ENCODE data around the gene MED9.
A peak's percentile ranks its signal among the peaks of the same experiment; 100 is the strongest.

MED9 gene

DNA sequence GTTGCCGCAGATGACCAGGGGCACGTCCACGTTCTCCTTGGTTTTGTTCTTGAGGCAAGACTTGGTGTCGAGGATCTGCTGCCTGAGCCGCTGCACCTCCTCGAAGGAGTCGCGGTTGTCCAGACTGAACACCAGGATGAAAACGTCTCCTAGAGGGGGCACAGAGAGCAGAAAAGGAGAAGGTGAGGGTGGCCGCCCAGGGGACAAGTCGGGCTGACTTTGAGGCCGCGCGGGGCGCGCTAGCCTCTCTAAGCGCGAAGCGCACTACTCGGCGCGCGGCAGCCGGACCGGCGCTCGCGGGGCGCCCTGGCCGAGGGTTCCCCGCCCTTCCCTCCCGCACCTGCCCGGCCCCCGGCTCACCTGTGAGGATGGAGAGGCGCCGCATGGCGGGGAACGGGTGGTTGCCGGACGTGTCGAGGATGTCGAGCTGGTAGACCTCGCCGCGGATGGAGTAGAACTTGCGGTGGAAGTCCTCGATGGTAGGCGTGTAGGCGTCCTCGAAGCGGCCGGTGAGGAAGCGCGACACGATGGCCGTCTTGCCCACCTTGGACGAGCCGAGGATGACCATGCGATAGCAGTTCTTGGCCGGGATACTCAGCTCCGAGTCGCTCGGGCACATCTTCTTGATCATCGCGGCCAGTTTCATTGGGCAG lies 18.9 kb downstream of the MED9 start:
- TF ChIP-seq, protein P1, sequence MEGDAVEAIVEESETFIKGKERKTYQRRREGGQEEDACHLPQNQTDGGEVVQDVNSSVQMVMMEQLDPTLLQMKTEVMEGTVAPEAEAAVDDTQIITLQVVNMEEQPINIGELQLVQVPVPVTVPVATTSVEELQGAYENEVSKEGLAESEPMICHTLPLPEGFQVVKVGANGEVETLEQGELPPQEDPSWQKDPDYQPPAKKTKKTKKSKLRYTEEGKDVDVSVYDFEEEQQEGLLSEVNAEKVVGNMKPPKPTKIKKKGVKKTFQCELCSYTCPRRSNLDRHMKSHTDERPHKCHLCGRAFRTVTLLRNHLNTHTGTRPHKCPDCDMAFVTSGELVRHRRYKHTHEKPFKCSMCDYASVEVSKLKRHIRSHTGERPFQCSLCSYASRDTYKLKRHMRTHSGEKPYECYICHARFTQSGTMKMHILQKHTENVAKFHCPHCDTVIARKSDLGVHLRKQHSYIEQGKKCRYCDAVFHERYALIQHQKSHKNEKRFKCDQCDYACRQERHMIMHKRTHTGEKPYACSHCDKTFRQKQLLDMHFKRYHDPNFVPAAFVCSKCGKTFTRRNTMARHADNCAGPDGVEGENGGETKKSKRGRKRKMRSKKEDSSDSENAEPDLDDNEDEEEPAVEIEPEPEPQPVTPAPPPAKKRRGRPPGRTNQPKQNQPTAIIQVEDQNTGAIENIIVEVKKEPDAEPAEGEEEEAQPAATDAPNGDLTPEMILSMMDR (IDR thresholded peaks at IDR 0.05; ENCODE audit: low read depth, low read length), result no peak
- no peak for DNase-seq (ENCODE audit: extremely low read depth, low read depth)

DNA sequence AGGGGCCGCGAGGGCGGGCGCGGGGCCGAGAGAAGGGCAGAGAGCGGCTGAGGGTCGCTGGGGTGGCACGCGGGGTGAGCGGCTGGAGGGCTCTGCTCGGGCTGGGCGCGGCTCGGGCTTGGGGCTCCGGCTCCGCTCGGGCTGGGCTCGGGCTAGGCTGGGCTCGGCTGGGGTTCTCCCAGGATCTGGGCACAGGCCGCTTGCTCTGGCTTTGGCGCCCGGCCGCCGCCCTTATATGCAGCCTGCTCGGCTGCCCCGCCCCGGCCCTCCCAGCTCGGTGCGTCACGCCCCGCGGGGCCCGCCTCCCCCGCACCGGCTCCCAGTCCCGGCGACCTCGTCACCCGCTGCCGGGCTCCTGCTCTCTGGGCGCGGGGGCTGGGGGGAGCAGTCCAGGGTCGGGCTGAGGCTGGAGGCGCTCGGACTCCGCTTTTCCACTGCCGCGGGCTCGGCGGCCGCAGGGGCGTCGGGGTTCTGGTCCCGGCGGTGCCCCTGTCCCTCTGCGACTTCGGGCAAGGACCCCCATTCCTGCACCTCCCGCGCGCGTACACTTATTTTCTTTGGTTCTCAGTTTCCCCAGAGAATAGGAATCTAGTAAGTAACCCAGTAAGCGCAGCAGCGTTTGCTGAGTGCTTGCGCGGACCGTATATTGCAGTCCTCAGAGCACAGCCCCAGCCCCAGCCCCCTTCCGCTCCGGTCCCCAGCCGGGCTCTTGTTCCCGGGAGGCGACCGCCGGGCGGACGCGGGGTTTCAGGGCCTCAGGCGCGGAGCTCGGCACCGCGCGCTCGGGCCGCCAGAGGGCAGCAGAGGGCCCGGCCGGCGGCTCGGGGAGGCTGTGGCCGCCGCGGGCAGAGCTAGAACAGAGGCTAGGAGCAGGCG lies 19.6 kb downstream of the MED9 start, which contains the start of gene RASD1:
RASD1 (minus strand) TSS at position 207 of the 876 bp plus-strand sequence. CDS start 214 bp downstream, outside the sequence.
- peak; percentile 75 for DNase-seq (ENCODE audit: extremely low read depth, low read depth)
- TF ChIP-seq, protein P1 (IDR thresholded peaks at IDR 0.05; ENCODE audit: low read depth, low read length), result peak; percentile 40

DNA sequence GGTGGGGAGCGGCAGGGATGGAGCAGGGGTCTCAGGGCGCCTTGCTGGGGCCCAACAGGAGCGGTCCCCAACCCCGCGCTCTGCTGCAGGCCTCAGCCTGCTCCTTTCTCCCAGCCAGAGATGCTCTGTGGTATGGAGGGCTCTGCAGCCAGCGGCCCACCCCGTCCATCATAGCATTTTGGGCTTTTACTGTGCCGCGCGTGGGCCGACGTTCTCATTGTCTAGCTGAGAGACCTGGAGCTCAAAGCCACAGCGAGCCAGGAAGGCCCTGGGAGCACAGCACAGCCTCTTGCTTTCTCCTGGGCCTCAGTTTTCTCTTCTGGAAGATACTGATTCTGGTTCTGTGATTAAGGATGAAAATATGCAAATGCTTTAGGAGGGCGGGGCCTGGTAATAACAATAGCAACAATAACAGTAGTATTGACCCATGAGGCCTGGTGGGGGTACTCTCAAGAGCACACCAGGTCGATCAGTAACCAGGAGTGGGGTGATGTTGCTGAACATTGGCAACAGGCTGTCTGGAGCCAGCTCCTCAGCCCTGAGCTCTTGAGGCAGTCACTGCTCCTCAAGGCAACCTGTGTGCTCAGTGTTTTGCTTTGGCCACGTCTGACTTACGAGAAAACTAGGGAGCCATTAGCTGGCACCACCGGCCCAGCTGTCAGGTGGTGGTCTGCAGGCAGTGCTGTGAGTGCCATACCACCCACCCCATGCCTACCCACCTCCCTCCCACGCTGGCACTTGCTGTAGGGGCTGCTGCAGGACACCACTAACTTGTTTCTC lies 20.5 kb downstream of the MED9 start:
- TF ChIP-seq, protein P1 (IDR thresholded peaks at IDR 0.05; ENCODE audit: low read depth, low read length), result no peak
- no peak for DNase-seq (ENCODE audit: extremely low read depth, low read depth)

DNA sequence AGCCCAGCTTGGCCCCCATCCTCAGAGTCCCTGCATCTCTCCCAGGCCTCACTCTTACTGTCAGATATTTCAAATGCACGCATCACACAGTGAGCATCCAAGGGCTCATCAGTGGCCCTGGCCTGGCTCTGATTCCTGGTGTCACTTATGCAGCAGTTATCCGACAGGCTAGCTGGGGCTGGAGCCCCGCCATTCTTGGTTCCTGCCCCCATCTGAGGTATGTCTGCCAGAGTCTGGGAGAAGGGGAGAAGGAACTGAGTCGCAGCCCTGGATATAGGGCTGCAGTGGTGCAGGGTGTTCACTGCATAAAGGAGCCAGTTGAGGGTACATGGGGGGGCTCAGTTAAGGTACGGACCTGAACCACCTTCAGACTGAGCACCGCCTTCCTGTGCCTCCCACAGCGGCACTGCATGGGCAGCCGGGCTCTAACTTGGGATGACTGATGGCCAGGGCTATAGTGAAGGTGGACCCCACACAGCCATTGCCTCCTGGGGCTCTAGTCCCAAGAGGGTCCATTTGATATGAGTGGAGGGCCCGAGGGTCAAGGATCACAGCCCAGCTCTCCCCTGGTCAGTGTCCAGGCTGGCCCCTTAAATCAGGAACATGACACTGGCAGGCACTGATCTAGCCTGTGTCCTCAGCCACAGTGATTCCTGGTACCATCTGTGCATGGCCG lies 21.2 kb downstream of the MED9 start:
- TF ChIP-seq, protein P1 (IDR thresholded peaks at IDR 0.05; ENCODE audit: low read depth, low read length), result no peak
- no peak for DNase-seq (ENCODE audit: extremely low read depth, low read depth)

DNA sequence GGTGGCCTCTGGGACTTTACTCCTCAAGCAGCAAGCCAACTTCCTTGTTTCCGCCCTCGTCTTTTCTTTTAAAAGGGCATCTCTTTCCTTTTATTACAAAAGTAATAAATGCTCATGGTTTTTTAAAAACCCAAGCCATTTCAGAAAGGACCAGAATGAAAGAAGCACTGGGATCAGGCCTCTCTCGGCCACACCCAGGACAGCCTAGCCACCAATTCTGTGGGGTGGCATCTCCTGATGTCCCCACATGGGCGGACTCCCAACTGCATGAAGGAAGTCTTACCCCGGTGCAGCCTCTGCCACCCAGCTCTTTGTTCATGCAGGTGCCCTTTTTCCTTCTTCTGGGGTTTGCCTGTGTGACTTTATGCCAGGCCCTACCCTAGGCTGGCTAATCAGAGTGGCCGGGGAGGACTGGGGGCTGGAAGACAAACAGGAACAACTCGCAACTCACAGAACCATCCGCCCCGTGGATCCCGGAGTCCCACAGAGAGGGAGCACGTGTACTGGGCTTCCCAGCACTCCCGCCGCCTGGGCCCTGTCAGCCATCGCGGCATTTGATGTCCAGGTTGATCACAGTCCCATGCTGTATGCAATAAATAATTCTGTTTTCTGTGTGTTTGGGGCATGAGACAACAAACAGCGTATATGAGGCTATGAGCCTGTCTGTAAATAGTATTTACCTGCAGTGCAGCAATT lies 22.0 kb downstream of the MED9 start:
- TF ChIP-seq, protein P1 (IDR thresholded peaks at IDR 0.05; ENCODE audit: low read depth, low read length), result no peak
- no peak for DNase-seq (ENCODE audit: extremely low read depth, low read depth)

DNA sequence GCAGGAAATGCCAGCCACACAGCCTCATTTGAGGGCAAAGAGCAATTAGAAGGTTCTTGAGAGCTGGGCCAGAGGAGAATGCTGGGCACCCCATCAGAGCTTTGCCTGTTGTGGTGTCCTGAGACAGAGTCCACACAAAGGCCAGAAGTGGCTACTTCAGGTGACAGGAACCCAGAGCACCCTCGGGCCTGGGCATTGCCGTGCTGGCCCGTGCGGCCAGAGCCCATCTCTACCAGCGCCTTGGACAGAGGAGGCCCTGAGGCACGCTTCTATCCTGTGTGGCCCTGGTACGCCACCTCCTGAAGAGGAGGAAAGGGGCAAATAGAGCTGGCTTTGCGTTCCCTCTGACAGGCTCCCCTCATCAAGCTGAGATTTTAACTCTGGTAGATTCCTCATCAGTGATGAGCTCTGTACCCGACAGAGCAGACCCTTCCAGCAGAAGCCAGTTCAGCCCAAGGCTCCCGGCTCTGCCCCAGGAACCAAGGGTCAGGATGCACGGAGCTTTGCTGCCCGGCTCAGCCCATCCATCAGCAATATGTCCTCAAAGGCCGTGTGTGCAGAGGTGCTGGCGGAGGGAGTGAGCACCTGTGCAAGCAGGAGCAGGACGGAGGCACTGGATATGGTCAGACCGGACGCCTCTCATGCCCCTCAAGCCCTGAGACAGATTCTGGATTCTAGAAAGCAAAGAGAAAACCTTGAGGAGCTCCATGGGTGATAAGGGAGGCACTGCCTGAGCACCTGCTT lies 22.8 kb downstream of the MED9 start:
- TF ChIP-seq, protein P1 (IDR thresholded peaks at IDR 0.05; ENCODE audit: low read depth, low read length), result no peak

More for the DNA sequence above, 22.8 kb downstream of the MED9 start:
- DNase-seq (ENCODE audit: extremely low read depth, low read depth), result no peak

Measured in AG09319 (cell line).